RWPE1 (cell line): ENCODE results near the gene PLCXD1.
"Not testable (repeated sequence)": the region's sequence is repeated elsewhere in the genome, so short reads cannot be mapped to it uniquely, and the experiment has no call there.

Source experiments
- CTCF ChIA-PET: fragments of 350-600 bp; sonication (Branson Sonifier 250); formaldehyde crosslinking; extraction: SDS; loops from one replicate; lab custom pipeline; 2021; lab: Yijun Ruan, JAX
- POLR2A ChIA-PET: fragments of 400-600 bp; formaldehyde crosslinking; extraction: SDS; loops from one replicate; lab custom pipeline; 2020; ENCODE audit warnings: antibody characterized with exemption; ENCODE audit not compliant: low non-redundant PET; lab: Yijun Ruan, JAX
- DNase-seq: peaks from one replicate; pipeline ENCODE4 v3.0.0; 2012; ENCODE audit warnings: low spot score
- H3K27ac ChIP-seq: fragments of 450-650 bp; 2 replicates; pipeline ENCODE4 v1.5.1; 2017
- TF ChIP-seq, protein P1 (sequence below): fragments of 450-650 bp; conservative IDR thresholded peaks from 2 replicates; pipeline ENCODE4 v1.5.1; 2017; ENCODE audit warnings: low read depth, mild to moderate bottlenecking

The PLCXD1 gene

DNA sequence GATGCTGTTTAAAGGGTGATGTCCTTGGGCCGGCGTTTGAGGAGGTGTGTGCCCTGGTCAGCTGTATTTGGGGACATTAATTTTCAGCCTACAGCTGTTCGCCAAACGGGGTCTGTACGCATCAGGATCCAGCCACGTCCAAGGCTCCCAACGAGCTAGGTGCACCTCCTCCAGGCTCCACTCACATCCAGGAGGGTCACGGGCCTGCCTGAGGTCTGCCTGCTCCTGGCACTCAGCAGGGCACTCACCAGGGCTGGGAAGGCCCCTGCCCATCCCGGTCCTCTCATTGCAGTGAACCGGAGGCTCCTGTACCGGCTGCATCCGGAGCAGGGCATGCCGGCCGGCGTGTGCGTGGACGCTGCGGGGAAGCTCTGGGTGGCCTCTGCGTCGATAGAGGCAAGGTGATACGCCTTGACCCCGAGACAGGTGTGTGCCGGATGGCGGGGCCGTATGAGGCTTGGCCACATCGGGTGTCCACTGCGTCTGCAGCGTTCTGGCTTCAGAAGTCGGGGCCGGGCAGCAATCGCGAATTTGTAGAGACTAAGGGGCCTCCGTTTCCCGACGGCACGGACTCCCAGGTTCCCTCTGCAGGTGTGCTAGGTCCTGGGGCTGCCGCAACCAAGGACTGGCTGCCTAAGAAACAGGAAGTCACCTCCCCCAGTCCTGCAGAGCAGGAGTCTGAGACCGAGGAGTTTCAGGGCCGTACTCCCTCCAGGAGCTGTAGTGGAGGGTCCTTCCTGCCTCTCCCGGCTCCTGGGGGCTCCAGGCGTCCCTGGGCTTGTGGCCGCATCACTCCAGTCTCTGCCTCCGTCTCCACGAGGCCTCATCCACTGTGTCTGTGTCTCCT lies 27.5 kb upstream of the PLCXD1 start:
- no peak overlapping the region for H3K27ac ChIP-seq
- ChIA-PET POLR2A (no interaction called here), CTCF (no interaction called here)
- TF ChIP-seq, protein P1, sequence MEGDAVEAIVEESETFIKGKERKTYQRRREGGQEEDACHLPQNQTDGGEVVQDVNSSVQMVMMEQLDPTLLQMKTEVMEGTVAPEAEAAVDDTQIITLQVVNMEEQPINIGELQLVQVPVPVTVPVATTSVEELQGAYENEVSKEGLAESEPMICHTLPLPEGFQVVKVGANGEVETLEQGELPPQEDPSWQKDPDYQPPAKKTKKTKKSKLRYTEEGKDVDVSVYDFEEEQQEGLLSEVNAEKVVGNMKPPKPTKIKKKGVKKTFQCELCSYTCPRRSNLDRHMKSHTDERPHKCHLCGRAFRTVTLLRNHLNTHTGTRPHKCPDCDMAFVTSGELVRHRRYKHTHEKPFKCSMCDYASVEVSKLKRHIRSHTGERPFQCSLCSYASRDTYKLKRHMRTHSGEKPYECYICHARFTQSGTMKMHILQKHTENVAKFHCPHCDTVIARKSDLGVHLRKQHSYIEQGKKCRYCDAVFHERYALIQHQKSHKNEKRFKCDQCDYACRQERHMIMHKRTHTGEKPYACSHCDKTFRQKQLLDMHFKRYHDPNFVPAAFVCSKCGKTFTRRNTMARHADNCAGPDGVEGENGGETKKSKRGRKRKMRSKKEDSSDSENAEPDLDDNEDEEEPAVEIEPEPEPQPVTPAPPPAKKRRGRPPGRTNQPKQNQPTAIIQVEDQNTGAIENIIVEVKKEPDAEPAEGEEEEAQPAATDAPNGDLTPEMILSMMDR = no peak
- DNase-seq = no peak

GRCh38 chrX:254630-255215 lies 26.5 kb upstream of the PLCXD1 start:
- TF ChIP-seq, protein P1 = no peak
- DNase-seq = no peak
- no peak overlapping the region for H3K27ac ChIP-seq
- ChIA-PET POLR2A (no interaction called here), CTCF (no interaction called here)

GRCh38 chrX:255923-256331 lies 25.3 kb upstream of the PLCXD1 start:
- CTCF ChIA-PET = no interaction called here
- DNase-seq = no peak
- TF ChIP-seq, protein P1 = no peak
- POLR2A ChIA-PET = no interaction called here
- H3K27ac ChIP-seq = no peak overlapping the region

DNA sequence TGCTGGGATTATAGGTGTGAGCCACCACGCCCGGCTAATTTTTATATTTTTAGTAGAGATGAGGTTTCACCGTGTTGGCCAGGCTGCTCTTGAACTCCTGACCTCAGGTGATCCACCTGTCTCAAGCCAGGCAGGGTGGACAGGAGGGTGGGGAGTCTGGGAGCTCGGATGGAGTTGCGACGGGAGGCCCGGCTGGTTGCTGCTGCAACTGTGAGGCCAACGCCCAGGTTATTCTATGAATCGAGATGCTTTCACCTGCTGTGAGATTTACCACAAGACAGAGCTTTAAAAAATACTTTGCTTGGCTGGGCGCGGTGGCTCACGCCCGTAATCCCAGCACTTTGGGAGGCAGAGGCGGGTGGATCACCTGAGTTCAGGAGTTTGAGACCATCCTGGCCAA lies 24.1 kb upstream of the PLCXD1 start:
- H3K27ac ChIP-seq, POLR2A ChIA-PET, CTCF ChIA-PET, DNase-seq: not testable (repeated sequence)

GRCh38 chrX:257681-258289 lies 23.4 kb upstream of the PLCXD1 start:
- H3K27ac ChIP-seq = no peak overlapping the region
- ChIA-PET CTCF (no interaction called here), POLR2A (no interaction called here)
- TF ChIP-seq, protein P1 = no peak
- no peak for DNase-seq

DNA sequence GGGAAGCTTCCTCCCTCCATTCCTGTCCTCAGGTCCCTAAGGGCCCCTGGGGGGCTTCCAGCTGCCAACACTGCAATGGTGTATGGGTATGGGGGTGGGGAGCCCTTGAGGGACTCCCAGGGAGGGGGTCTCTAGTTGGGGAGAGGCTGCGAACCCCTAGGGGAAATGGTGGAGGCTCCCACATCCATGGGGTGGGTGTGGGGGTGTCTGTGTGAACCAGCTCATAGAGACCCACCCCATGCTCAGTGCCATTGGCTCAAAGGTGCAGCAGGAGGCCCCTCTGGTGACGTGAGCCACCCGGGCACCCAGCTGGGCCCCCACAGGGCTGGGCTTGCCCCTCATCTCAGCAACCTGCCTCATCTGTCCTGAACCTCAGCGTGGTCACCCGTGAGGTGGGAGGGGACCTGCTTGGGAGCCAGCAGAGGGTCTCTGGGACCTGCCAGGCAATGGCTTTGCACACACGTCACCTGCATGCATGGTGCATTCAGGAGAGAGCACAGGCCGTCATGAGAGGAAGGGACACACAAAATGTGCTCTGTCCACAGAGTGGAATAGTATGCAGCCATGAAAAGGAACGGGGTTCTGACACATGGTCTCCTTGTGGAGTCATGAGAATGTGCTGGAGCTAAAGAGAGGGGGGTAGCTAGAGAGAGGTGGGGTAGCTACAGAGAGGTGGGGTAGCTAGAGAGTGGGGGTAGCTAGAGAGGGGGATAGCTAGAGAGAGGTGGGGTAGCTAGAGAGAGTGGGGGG lies 22.7 kb upstream of the PLCXD1 start:
- TF ChIP-seq, protein P1 = no peak
- no peak overlapping the region for H3K27ac ChIP-seq
- ChIA-PET POLR2A (no interaction called here), CTCF (no interaction called here)
- DNase-seq = no peak
